Mucosa of descending colon (tissue), 3 donors: ENCODE results near the gene LMCD1. TPM values are rescaled to one million over a fixed set of nuclear protein-coding genes. Genes with fewer than 3 reads are reported as not detected.

ENCODE experiments used
- ATAC-seq: fragments of 200-7000 bp; cut with Tn5 transposase; one replicate; pipeline ENCODE4 v1.9.1; 2020; ENCODE audit warnings: mild to moderate bottlenecking, moderate library complexity
- DNase-seq, 3 donors: peaks; one replicate each; pipeline ENCODE4 v3.0.0-alpha.2; 2020
- H3K36me3 ChIP-seq: fragments of 200-600 bp; one replicate; pipeline ENCODE4 v1.8.0; 2021; ENCODE audit warnings: low read depth, mild to moderate bottlenecking
- H3K4me1 ChIP-seq: fragments of 200-600 bp; one replicate; pipeline ENCODE4 v1.8.0; 2021; ENCODE audit warnings: low read depth, mild to moderate bottlenecking
- H3K4me3 ChIP-seq: fragments of 200-600 bp; one replicate; pipeline ENCODE4 v1.8.0; 2021; ENCODE audit warnings: mild to moderate bottlenecking
- H3K9me3 ChIP-seq: fragments of 200-600 bp; one replicate; pipeline ENCODE4 v1.8.0; 2021; ENCODE audit warnings: mild to moderate bottlenecking
- intact Hi-C, 2 donors: fragments of 100-400 bp; cut with DNase I in 1 of 2; cut with micrococcal nuclease in 1 of 2; formaldehyde crosslinking; loops; one replicate each; pipeline versions ENCODE4 v1.11.0 to v1.11.1; 2022; cut with DNase I, micrococcal nuclease
- total RNA-seq, 3 donors: library from RNA; stranded (reverse); fragmentation: NEBNext Ultra II Directional in 2 of 3; extraction: Animal tissue kit (Norgen Biotek cat#: 25700) in 2 of 3; gene quantifications; one replicate each; pipeline versions ENCODE4 v1.2.1 to v1.2.4, GENCODE V29; 2021 to 2023
- TF ChIP-seq, protein P1 (sequence below): fragments of 200-600 bp; IDR thresholded peaks from one replicate; pipeline ENCODE4 v1.8.0; 2022; ENCODE audit warnings: antibody characterized with exemption, mild to moderate bottlenecking
- donor health status: DM: no; HTN: no; CAD: no; lungs with moderate emphysema.
- donor health status: DM: no; HTN: no; CAD: no.
- donor health status: DM: no; HTN: yes; CAD: no.

Gene LMCD1
- total RNA-seq, 3 donors from 2014 or later: 5.1 to 9.7 (median 7.2) TPM

DNA sequence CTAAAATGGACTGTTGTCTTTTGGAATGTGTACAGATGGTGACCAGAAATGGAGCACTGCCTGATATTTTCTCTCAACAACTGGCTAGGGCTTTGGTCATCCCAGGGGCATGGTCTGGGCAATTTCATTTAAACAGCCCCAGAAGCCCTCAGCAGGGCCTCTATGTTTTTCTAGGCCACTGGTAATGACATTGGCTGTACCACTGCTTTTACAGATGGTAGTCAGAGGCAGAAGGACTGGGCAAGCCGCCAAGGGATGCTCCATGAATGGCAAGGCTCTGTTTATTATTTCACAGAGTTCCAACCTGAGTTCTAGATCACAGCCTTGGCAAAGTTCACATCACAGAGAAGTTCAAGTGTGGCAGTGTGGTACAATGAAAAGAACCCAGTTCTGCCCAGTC is 37.0 kb upstream of the LMCD1 start:
- no peaks in the 10 kb centered on the region for H3K9me3 ChIP-seq
- DNase-seq: no peak
- intact Hi-C loops: no loop called here
- no peak overlapping the region for H3K4me3 ChIP-seq
- no peaks in the 10 kb centered on the region for H3K4me1 ChIP-seq
- no peaks in the 10 kb centered on the region for H3K36me3 ChIP-seq
- ATAC-seq: no peak
- TF ChIP-seq, protein P1, sequence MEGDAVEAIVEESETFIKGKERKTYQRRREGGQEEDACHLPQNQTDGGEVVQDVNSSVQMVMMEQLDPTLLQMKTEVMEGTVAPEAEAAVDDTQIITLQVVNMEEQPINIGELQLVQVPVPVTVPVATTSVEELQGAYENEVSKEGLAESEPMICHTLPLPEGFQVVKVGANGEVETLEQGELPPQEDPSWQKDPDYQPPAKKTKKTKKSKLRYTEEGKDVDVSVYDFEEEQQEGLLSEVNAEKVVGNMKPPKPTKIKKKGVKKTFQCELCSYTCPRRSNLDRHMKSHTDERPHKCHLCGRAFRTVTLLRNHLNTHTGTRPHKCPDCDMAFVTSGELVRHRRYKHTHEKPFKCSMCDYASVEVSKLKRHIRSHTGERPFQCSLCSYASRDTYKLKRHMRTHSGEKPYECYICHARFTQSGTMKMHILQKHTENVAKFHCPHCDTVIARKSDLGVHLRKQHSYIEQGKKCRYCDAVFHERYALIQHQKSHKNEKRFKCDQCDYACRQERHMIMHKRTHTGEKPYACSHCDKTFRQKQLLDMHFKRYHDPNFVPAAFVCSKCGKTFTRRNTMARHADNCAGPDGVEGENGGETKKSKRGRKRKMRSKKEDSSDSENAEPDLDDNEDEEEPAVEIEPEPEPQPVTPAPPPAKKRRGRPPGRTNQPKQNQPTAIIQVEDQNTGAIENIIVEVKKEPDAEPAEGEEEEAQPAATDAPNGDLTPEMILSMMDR: no peak

DNA sequence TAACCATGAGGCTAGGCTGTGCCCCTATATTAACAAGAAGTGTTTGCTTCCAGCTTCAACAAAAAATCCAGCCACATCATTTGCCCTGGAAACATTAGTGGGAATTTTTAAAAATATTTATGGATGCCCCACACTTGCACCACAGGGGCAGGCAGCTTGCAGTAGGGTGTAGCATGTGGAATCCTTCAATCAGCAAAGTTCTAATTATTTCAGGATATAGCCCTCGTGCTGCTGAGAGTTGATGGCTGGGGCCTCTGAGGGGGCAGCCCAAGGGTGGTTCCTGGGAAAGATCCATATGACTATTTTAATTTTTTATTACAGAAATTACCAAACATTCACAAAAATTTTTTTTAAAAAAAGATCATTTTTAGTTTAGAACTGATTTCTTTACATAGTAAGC is 35.1 kb upstream of the LMCD1 start:
- intact Hi-C loops: no loop called here
- Histone ChIP-seq H3K4me3 (no peak overlapping the region), H3K36me3 (no peaks in the 10 kb centered on the region), H3K4me1 (no peaks in the 10 kb centered on the region), H3K9me3 (no peaks in the 10 kb centered on the region)
- TF ChIP-seq, protein P1: no peak
- DNase-seq (no peak), ATAC-seq (no peak)

DNA sequence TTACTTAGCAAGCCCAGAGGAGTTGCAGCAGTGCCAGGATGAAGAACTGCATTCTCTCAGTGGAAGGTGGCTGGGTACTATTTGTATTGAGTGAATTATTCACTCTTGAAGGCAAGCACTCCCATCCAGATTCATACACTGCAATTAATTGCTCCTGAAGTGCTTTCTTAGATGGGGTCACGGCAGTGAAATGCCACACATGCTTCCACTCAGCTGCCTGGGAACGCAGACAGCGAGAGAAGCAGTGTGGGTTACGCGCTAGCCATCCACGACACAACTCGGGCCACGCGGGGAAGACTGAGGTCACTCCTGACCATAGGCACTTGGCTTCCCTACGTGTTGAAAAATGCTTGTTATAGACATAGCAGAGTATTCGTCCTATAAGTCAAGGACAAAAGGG is 30.8 kb upstream of the LMCD1 start:
- DNase-seq: no peak
- Histone ChIP-seq H3K4me1 (no peaks in the 10 kb centered on the region), H3K9me3 (no peaks in the 10 kb centered on the region), H3K36me3 (no peaks in the 10 kb centered on the region), H3K4me3 (no peak overlapping the region)
- TF ChIP-seq, protein P1: no peak
- no peak for ATAC-seq
- intact Hi-C loops: no loop called here

DNA sequence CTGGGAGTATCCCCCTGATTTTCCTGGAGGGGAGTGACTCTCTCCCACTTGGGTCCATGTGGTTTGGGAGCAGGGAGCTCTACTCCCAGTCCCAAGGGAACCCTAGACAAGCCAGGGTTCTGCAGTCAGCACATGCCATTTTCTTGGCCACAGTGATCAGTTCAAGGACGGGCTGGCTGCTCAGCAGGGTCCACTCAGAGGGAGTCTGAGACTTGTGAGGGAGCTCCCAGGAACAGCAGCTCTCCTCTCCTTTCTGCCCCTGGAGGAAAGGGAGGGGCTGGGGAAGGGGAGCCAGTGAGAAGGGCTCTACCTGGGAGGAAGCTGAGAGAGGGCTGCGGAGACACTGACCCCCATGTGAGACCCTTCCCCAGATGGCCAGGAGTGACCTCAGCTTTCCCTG is 29.1 kb upstream of the LMCD1 start:
- intact Hi-C loops: no loop called here
- H3K9me3 ChIP-seq: no peaks in the 10 kb centered on the region
- no peaks in the 10 kb centered on the region for H3K36me3 ChIP-seq
- ATAC-seq (no peak), DNase-seq (no peak)
- TF ChIP-seq, protein P1: no peak
- no peaks in the 10 kb centered on the region for H3K4me1 ChIP-seq
- H3K4me3 ChIP-seq: no peak overlapping the region

DNA sequence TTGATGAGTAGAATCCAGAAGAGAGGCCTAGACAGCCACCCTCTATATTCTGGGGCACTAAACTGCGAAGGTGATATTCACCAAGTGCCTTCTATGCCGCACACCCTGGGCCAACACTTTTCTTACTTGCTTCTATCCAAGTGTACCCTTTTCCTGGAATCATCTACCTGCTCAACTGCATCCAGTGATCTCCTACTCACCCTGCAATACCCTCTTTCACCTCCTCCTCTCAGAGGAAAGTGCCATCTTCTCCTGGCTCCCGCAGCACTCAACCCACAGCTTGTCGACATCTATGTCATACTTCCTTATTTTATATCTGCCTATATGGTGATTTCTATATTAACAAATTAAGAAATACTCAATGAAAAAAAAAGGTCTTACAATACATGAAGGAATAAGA is 28.6 kb upstream of the LMCD1 start:
- Histone ChIP-seq H3K4me3 (no peak overlapping the region), H3K36me3 (no peaks in the 10 kb centered on the region), H3K4me1 (no peaks in the 10 kb centered on the region), H3K9me3 (no peaks in the 10 kb centered on the region)
- DNase-seq (no peak), ATAC-seq (no peak)
- intact Hi-C loops: no loop called here
- TF ChIP-seq, protein P1: no peak

DNA sequence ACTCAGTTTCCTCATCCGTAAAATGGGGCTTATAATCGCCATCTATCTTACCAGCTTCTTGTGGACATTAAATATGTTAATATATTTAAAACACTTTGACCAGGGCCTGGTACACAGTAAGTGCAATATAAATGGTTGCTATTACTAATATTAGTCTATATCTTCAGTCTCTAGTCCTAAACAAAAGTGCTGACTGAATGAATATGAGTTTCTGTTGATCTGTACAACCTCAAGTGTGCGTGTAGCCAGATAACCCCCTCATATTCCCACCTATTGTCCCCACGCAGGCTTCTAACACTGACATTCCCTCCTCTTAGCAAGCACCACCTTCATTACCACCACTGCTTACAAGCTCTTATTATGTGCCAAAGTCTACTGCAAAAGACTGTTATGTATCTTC is 27.6 kb upstream of the LMCD1 start:
- Histone ChIP-seq H3K4me3 (no peak overlapping the region), H3K9me3 (no peaks in the 10 kb centered on the region), H3K36me3 (no peaks in the 10 kb centered on the region), H3K4me1 (no peaks in the 10 kb centered on the region)
- TF ChIP-seq, protein P1: no peak
- ATAC-seq: no peak
- intact Hi-C loops: no loop called here
- no peak for DNase-seq
